ENCODE measurements around the gene IGFBP2.

DNA sequence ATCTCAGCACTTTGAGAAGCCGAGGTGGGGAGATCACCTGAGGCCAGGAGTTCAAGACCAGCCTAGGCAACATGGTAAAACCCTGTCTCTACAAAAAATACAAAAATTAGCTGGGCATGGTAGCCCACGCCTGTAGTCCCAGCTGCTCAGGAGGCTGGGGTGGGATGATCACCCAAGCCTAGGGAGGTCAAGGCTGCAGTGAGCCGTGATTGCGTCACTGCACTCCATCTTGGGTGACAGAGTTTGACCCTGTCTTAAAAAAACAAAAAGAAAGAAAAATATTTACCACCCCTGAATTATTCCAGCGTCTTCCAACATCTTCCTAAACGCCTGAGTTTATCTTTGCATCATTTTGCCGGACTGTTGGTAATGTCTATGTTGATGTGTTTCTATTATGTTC is 68.3 kb downstream of the IGFBP2 start:
- TF ChIP-seq POLR2AphosphoS5 (IDR thresholded peaks at IDR 0.05): no peak
- no peak for TF ChIP-seq POLR2A (IDR thresholded peaks at IDR 0.05)

Data from breast epithelium (tissue), 3 donors.